ENCODE results near the gene MOGAT3.

GRCh38 chr7:101206665-101207042, 5.8 kb upstream of the MOGAT3 start:
- TF ChIP-seq CTCF (IDR thresholded peaks at IDR 0.05; ENCODE audit: poor library complexity) = no peak
- TF ChIP-seq EZH2 (IDR thresholded peaks at IDR 0.05; ENCODE audit: borderline replicate concordance) = no peak
